GM12872 (cell line): ENCODE measurements around the gene TMEM129.

Source experiments
- TF ChIP-seq, protein P1 (sequence below): IDR thresholded peaks from 3 replicates; pipeline ENCODE4 v1.5.1; 2011; ENCODE audit warnings: low read depth, mild to moderate bottlenecking, low read length, moderate library complexity; ENCODE audit not compliant: insufficient read depth

TMEM129 gene

DNA sequence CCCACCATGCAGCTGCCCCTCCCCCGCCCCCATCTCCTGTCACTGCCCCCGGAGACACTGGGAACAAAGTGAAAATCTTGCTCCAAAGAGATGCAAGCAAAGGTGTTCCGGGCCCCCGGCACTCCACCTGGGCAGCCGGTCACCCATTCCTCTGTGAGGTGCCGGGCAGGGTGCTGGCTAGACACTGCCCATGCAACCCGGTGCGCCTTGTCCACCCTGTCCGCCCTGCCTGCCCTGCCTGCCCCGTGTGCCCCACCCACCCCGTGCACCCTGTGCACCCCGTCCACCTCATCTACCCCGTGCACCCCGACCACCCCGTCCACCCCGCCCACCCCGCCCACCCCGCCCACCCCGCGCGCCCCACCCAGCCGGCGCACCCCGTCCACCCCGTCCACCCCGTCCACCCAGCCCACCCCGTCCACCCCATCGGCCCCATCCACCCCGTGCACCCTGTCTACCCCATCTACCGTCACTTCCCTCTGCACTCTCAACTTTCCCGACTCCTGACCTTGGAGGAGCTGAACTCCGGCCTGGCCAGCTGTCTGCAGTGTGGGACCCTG lies 40.1 kb upstream of the TMEM129 start:
- TF ChIP-seq, protein P1, sequence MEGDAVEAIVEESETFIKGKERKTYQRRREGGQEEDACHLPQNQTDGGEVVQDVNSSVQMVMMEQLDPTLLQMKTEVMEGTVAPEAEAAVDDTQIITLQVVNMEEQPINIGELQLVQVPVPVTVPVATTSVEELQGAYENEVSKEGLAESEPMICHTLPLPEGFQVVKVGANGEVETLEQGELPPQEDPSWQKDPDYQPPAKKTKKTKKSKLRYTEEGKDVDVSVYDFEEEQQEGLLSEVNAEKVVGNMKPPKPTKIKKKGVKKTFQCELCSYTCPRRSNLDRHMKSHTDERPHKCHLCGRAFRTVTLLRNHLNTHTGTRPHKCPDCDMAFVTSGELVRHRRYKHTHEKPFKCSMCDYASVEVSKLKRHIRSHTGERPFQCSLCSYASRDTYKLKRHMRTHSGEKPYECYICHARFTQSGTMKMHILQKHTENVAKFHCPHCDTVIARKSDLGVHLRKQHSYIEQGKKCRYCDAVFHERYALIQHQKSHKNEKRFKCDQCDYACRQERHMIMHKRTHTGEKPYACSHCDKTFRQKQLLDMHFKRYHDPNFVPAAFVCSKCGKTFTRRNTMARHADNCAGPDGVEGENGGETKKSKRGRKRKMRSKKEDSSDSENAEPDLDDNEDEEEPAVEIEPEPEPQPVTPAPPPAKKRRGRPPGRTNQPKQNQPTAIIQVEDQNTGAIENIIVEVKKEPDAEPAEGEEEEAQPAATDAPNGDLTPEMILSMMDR, result no peak

DNA sequence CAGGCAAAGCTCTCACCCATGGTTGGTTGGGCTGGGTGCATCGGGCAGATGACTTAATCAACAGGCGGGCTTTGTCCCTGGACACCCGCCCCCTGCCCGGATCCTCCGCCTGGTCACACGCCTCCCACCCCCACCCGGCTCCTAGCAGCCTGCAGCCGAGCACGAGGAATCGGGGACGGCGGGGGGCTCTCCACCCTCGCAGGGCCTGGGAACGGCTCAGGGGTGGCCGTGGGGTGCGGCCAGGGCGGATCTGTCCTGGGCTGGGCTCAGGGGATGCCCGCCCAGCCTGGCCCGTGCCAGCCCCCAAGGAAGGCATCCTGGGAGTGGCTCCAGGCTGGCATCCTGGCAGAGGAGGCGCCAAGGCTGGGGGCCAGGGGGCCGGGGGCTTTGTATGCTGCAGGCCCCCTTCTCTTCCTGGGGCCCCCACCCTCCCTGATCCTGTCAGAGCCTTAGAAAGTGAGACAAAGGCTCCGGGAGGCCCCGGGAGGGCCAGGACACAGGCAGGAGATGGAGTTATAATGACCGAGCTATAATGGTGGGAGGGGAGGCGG lies 39.5 kb upstream of the TMEM129 start:
- TF ChIP-seq, protein P1, result no peak

DNA sequence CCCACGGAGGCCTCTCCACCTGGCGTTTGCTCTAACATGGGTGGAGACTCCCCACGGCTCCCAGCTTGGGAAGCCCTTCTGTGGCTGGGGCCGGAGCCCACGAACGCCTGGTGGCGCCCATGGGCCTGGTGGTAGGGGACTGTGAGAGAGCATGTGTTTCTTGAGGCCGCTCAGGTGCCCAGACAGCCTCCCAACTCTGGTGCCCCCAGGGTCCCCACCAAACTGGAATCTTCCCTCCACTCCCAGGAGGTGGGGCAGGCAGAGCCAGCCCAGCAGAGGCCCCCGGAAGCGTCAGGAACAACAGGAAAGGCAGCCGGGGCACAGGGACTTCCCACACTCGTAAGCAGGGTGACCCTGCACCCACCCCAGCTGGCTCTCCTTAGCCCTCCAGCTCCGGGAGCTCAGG lies 38.7 kb upstream of the TMEM129 start:
- TF ChIP-seq, protein P1, result no peak

DNA sequence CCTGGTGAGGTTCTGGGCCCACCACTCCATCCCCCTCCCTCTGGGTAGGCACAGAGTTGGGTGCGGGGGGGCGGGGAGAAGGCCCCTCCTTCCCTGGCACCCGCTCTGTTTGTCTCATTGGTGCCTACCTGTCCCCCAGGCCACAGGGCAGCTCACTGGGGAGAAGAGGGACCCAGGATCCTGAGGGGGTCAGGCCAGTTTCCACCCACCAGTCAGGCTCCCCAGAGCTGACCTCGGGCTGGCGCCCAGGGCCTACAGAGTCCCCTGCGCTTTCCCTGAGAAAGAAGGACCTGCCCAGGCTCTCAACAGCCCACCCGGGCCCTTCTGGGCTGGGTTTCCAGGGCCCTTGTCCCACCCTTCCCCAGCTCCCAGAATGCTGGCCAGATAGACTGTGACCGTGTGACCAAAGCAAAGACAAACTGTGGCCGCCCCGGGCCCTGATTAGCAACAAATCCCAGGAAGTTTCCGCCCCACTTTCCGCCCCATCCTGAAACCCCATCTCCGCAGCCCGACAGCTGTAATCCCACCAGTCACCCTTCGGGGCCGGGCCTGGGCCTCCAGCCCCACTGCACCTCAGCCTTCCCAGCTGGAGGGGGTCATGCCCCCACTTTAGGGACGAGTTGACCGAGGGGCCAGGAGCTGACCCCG lies 38.2 kb upstream of the TMEM129 start:
- TF ChIP-seq, protein P1, result no peak

DNA sequence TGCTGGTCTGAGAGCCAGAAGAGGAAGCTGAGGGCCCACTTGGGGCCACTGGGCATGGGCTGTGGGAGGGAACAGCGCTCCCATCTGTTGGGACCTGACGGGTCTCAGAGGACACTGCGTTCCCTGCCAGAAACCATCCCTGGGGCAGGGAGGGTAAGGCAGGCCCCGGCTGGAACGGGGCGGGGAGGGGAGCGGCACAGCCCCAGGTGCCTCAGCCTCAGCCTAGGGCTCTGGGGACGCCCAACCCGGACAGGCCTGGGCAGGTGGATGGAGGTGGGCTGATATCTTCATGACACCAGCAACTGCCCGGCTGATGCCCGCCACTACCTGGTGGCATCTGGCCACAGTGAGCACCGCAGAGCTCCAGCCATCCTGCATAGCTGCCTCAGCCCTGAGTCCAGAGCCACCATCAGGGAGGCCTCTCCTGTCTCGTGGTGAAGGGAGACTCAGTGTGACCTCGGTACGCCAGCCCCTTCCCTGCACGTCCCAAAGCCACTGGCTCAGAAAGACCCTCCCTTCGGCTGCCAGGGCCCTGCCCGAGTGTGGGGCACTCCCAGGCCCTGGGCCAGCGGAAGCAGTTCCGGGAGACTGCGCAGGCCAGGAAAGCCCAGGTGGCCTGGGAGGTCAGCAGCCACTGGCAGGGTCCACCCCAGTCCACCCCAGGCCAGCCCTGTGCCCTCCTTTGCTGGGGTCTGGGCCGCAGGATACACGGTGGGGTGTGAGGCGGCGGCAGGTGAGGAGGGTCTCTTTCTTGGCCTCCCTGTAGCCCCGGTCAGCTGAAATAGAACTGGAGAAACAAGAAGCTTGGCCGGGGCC lies 37.4 kb upstream of the TMEM129 start:
- TF ChIP-seq, protein P1, result no peak

DNA sequence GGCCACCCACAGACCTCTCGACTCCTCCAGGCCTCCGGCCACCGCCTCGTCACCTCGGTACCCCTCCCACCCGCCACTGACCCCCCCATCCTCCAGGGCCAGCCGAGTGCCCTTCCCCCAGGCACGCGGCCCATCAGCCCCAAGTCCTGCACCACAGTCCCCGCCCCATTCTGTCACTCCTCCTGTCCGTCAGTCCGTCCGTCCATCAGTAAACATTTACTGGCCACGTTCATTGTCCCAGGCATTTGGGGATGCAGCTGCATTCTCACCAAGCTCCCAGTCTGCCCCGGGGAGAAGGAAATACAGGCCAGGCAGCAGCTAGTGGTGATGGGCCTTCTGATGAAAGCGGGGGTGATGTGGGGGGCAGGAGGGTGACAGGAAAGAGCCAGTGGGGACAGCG lies 36.7 kb upstream of the TMEM129 start:
- TF ChIP-seq, protein P1, result no peak
